NCI-H1694 (cell line): ENCODE data around the gene DMD.

ENCODE experiments used
- DNase-seq: peaks from one replicate; lab custom pipeline; 2025; lab: John Stamatoyannopoulos, UW

Gene DMD

GRCh38 chrX:31847773-31848172 is 1363.6 kb downstream of the DMD start:
- DNase-seq: no peak

GRCh38 chrX:31845003-31845402 is 1366.3 kb downstream of the DMD start:
- DNase-seq: no peak

- DNase-seq: no peak
Observed at GRCh38 chrX:31838617-31839016, 1372.7 kb downstream of the DMD start.

GRCh38 chrX:31837445-31838049 is 1373.8 kb downstream of the DMD start:
- DNase-seq: no peak

GRCh38 chrX:31836479-31836878 is 1374.9 kb downstream of the DMD start:
- DNase-seq: no peak

GRCh38 chrX:31832263-31832662 is 1379.1 kb downstream of the DMD start:
- no peak for DNase-seq

- no peak for DNase-seq
Observed at GRCh38 chrX:31820430-31821210, 1390.7 kb downstream of the DMD start.

GRCh38 chrX:31819455-31819854 is 1391.9 kb downstream of the DMD start:
- no peak for DNase-seq

- DNase-seq: no peak
Observed at GRCh38 chrX:31811106-31811505, 1400.2 kb downstream of the DMD start.

GRCh38 chrX:31808357-31808756 is 1403.0 kb downstream of the DMD start:
- no peak for DNase-seq

- DNase-seq: no peak
Observed at GRCh38 chrX:31807165-31807564, 1404.2 kb downstream of the DMD start.

- DNase-seq: no peak
Observed at GRCh38 chrX:31805781-31806180, 1405.6 kb downstream of the DMD start.

GRCh38 chrX:31800219-31800618 is 1411.1 kb downstream of the DMD start:
- no peak for DNase-seq

GRCh38 chrX:31796624-31797023 is 1414.7 kb downstream of the DMD start:
- DNase-seq: no peak

GRCh38 chrX:31747411-31747810 is 1463.9 kb downstream of the DMD start:
- DNase-seq: no peak

- no peak for DNase-seq
Observed at GRCh38 chrX:31743004-31743403, 1468.3 kb downstream of the DMD start.

- DNase-seq: no peak
Observed at GRCh38 chrX:31717474-31717873, 1493.9 kb downstream of the DMD start.

- DNase-seq: no peak
Observed at GRCh38 chrX:31715675-31716074, 1495.7 kb downstream of the DMD start.

GRCh38 chrX:31714797-31715196 is 1496.6 kb downstream of the DMD start:
- DNase-seq: no peak

- no peak for DNase-seq
Observed at GRCh38 chrX:31713120-31713519, 1498.2 kb downstream of the DMD start.

- DNase-seq: no peak
Observed at GRCh38 chrX:31711166-31711565, 1500.2 kb downstream of the DMD start.

GRCh38 chrX:31708116-31708515 is 1503.2 kb downstream of the DMD start:
- DNase-seq: no peak

- no peak for DNase-seq
Observed at GRCh38 chrX:31706466-31706865, 1504.9 kb downstream of the DMD start.

GRCh38 chrX:31705816-31706215 is 1505.5 kb downstream of the DMD start:
- DNase-seq: no peak
